ENCODE results near the gene MUS81.
"Not testable (repeated sequence)": the region's sequence is repeated elsewhere in the genome, so short reads cannot be mapped to it uniquely, and the experiment has no call there.

Gene MUS81

GRCh38 chr11:65860278-65861164, at the start of gene MUS81:
Gene MUS81 (plus strand): TSS chr11:65860433. CDS start chr11:65860754, 321 bp downstream.
- peak; percentile 90 to 95 (median 94) for DNase-seq (ENCODE audit: low read depth in 3 of 3)

GRCh38 chr11:65811764-65812475, 48.3 kb upstream of the MUS81 start:
- no peak for DNase-seq (ENCODE audit: low read depth in 3 of 3)

- no peak for DNase-seq (ENCODE audit: low read depth in 3 of 3)
Observed at GRCh38 chr11:65814131-65814985, 45.9 kb upstream of the MUS81 start.

- no peak for DNase-seq (ENCODE audit: low read depth in 3 of 3)
Observed at GRCh38 chr11:65814986-65815565, 45.2 kb upstream of the MUS81 start.

- no peak for DNase-seq (ENCODE audit: low read depth in 3 of 3)
Observed at GRCh38 chr11:65816696-65817095, 43.5 kb upstream of the MUS81 start.

GRCh38 chr11:65817312-65817834, 42.9 kb upstream of the MUS81 start:
- no peak for DNase-seq (ENCODE audit: low read depth in 3 of 3)

- DNase-seq (ENCODE audit: low read depth in 3 of 3) = peak; percentile 85 to 94 (median 91)
Observed at GRCh38 chr11:65817835-65818680, 42.2 kb upstream of the MUS81 start.

GRCh38 chr11:65821107-65821506, 39.1 kb upstream of the MUS81 start:
- DNase-seq (ENCODE audit: low read depth in 3 of 3) = no peak

- DNase-seq (ENCODE audit: low read depth in 3 of 3) = no peak
Observed at GRCh38 chr11:65822776-65823528, 37.3 kb upstream of the MUS81 start.

GRCh38 chr11:65826984-65827735, 33.1 kb upstream of the MUS81 start:
- DNase-seq (ENCODE audit: low read depth in 3 of 3) = no peak

GRCh38 chr11:65829459-65829858, 30.8 kb upstream of the MUS81 start:
- no peak for DNase-seq (ENCODE audit: low read depth in 3 of 3)

GRCh38 chr11:65832231-65832630, 28.0 kb upstream of the MUS81 start:
- DNase-seq (ENCODE audit: low read depth in 3 of 3) = not testable (repeated sequence)

- peak; percentile 91 to 96 (median 93) for DNase-seq (ENCODE audit: low read depth in 3 of 3)
Observed at GRCh38 chr11:65833297-65834030, 26.8 kb upstream of the MUS81 start, which contains the start of gene SNX32. Gene SNX32 (plus strand): TSS chr11:65833963. CDS start chr11:65834066, 103 bp downstream.

GRCh38 chr11:65834202-65834601, 26.0 kb upstream of the MUS81 start:
- DNase-seq (ENCODE audit: low read depth in 3 of 3) = no peak

- DNase-seq (ENCODE audit: low read depth in 3 of 3) = no peak
Observed at GRCh38 chr11:65842144-65842543, 18.1 kb upstream of the MUS81 start.

GRCh38 chr11:65843811-65844210, 16.4 kb upstream of the MUS81 start:
- no peak for DNase-seq (ENCODE audit: low read depth in 3 of 3)

GRCh38 chr11:65844231-65844872, 15.9 kb upstream of the MUS81 start:
- DNase-seq (ENCODE audit: low read depth in 3 of 3) = no peak

- no peak for DNase-seq (ENCODE audit: low read depth in 3 of 3)
Observed at GRCh38 chr11:65847746-65848145, 12.5 kb upstream of the MUS81 start.
